ENCODE measurements around the gene CDC42BPB.

DNA sequence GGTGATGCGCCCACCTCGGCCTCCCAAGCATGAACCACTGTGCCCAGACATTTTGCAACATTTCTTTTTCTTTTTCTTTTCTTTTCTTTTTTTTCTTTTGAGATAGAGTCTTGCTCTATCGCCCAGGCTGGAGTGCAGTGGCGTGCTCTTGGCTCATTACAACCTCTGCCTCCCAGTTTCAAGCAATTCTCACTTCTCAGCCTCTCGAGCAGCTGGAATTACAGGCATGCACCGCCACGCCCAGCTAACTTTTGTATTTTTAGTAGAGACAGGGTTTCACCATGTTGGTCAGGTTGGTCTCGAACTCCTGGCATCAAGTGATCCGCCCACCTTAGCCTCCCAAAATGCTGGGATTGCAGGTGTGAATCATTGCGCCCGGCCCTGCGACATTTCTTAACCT is 7.6 kb upstream of the CDC42BPB start:
- TF ChIP-seq NFRKB (IDR thresholded peaks at IDR 0.05) (no peak), ELF4 (IDR thresholded peaks at IDR 0.05) (no peak), SP1 (IDR thresholded peaks at IDR 0.05) (no peak), FOXM1 (IDR thresholded peaks at IDR 0.05; ENCODE audit: borderline replicate concordance) (no peak), SUZ12 (IDR thresholded peaks at IDR 0.05) (no peak), TARDBP (IDR thresholded peaks at IDR 0.05) (no peak), FOXA1 (IDR thresholded peaks at IDR 0.05) (no peak), HDGF (IDR thresholded peaks at IDR 0.05; ENCODE audit: borderline replicate concordance) (no peak), LEF1 (IDR thresholded peaks at IDR 0.05; ENCODE audit: borderline replicate concordance) (no peak), BHLHE40 (IDR thresholded peaks at IDR 0.05; ENCODE audit: borderline replicate concordance) (no peak)
